Cardiac muscle cell (in vitro differentiated cells and primary cell): ENCODE measurements around the gene MUC6. TPM values are rescaled to one million over a fixed set of nuclear protein-coding genes. Genes with fewer than 3 reads are reported as not detected.
"Not testable (repeated sequence)": the region's sequence is repeated elsewhere in the genome, so short reads cannot be mapped to it uniquely, and the experiment has no call there.

Source experiments
- DNase-seq, 2 donors: peaks; one replicate each; pipeline versions ENCODE4 v3.0.0 to v3.0.0-alpha.2; 2010 to 2017; ENCODE audit warnings: low read depth in 1 of 2, low spot score in 1 of 2
- H3K27ac ChIP-seq: fragments of 200-600 bp; sonication (generic); 2 replicates; pipeline ENCODE4 v1.5.1; 2016
- H3K27me3 ChIP-seq: fragments of 200-600 bp; sonication (generic); 2 replicates; pipeline ENCODE4 v1.6.0; 2016; ENCODE audit warnings: control low read depth
- H3K36me3 ChIP-seq: fragments of 200-600 bp; sonication (generic); 2 replicates; pipeline ENCODE4 v1.5.1; 2016; ENCODE audit warnings: control low read depth
- H3K4me1 ChIP-seq: fragments of 200-600 bp; sonication (generic); 2 replicates; pipeline ENCODE4 v1.8.1; 2017; ENCODE audit warnings: low read depth, mild to moderate bottlenecking, mixed run types
- H3K4me3 ChIP-seq: fragments of 200-600 bp; sonication (generic); 2 replicates; pipeline ENCODE4 v1.5.1; 2016; ENCODE audit warnings: mild to moderate bottlenecking
- H3K9me3 ChIP-seq: fragments of 200-600 bp; sonication (generic); 2 replicates; pipeline ENCODE4 v1.5.1; 2017; ENCODE audit warnings: low read depth, mild to moderate bottlenecking, control low read depth
- polyA plus RNA-seq: library from polyadenylated mRNA; unstranded; fragments of >200 nt; fragmentation: Nextera tagmentation; extraction: Ambion mirVana; gene quantifications from 2 replicates; pipeline ENCODE4 v1.2.1, GENCODE V29; 2016
- total RNA-seq: library from RNA; depleted of rRNA; stranded (reverse); fragments of >200 nt; gene quantifications from 2 replicates; pipeline ENCODE4 v1.2.3, GENCODE V29; 2016
- TF ChIP-seq, protein P1 (sequence below): IDR thresholded peaks from 2 replicates; pipeline ENCODE4 v1.5.1; 2012; ENCODE audit warnings: low read depth, mild to moderate bottlenecking, low read length

MUC6 gene
- total and polyA plus RNA-seq, 2 experiments from 2014 or later, result not detected

DNA sequence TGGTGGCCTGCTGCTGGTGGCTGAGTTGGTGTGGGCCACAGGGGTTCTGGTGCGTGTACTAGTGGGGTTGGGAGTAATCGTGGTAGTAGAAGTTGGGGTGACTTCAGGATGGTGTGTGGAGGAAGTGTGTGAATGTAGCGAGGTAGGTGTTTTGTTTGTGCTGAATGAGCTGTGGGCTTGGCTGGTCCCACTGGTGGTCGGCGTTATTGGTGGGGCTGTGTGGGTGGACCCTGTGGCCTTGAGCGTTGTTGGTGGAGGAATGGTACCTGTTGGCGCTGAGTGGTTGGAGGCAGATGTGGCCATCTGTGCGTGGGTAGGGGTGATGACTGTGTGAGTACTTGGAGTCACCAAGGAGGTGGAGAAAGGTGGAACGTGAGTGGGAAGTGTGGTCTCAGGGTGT is 18.4 kb downstream of the MUC6 start:
- H3K27ac ChIP-seq, result no peak overlapping the region
- TF ChIP-seq, protein P1, sequence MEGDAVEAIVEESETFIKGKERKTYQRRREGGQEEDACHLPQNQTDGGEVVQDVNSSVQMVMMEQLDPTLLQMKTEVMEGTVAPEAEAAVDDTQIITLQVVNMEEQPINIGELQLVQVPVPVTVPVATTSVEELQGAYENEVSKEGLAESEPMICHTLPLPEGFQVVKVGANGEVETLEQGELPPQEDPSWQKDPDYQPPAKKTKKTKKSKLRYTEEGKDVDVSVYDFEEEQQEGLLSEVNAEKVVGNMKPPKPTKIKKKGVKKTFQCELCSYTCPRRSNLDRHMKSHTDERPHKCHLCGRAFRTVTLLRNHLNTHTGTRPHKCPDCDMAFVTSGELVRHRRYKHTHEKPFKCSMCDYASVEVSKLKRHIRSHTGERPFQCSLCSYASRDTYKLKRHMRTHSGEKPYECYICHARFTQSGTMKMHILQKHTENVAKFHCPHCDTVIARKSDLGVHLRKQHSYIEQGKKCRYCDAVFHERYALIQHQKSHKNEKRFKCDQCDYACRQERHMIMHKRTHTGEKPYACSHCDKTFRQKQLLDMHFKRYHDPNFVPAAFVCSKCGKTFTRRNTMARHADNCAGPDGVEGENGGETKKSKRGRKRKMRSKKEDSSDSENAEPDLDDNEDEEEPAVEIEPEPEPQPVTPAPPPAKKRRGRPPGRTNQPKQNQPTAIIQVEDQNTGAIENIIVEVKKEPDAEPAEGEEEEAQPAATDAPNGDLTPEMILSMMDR, result no peak
- H3K4me1 ChIP-seq, result no peaks in the 10 kb centered on the region
- H3K9me3 ChIP-seq, result no peaks in the 10 kb centered on the region
- H3K27me3 ChIP-seq, result no peaks in the 10 kb centered on the region
- no peak overlapping the region for H3K4me3 ChIP-seq
- no peaks in the 10 kb centered on the region for H3K36me3 ChIP-seq
- DNase-seq, result no peak

- no peaks in the 10 kb centered on the region for H3K9me3 ChIP-seq
- H3K4me1 ChIP-seq, result no peaks in the 10 kb centered on the region
- TF ChIP-seq, protein P1, result no peak
- H3K27me3 ChIP-seq, result no peaks in the 10 kb centered on the region
- H3K4me3 ChIP-seq, result no peak overlapping the region
- no peaks in the 10 kb centered on the region for H3K36me3 ChIP-seq
- DNase-seq, result no peak
- no peak overlapping the region for H3K27ac ChIP-seq
Observed at GRCh38 chr11:1017269-1018005, 19.1 kb downstream of the MUC6 start.

GRCh38 chr11:1016610-1017126 is 19.9 kb downstream of the MUC6 start:
- H3K4me1 ChIP-seq, H3K36me3 ChIP-seq, H3K27me3 ChIP-seq, DNase-seq, H3K9me3 ChIP-seq, H3K4me3 ChIP-seq, H3K27ac ChIP-seq: not testable (repeated sequence)

DNA sequence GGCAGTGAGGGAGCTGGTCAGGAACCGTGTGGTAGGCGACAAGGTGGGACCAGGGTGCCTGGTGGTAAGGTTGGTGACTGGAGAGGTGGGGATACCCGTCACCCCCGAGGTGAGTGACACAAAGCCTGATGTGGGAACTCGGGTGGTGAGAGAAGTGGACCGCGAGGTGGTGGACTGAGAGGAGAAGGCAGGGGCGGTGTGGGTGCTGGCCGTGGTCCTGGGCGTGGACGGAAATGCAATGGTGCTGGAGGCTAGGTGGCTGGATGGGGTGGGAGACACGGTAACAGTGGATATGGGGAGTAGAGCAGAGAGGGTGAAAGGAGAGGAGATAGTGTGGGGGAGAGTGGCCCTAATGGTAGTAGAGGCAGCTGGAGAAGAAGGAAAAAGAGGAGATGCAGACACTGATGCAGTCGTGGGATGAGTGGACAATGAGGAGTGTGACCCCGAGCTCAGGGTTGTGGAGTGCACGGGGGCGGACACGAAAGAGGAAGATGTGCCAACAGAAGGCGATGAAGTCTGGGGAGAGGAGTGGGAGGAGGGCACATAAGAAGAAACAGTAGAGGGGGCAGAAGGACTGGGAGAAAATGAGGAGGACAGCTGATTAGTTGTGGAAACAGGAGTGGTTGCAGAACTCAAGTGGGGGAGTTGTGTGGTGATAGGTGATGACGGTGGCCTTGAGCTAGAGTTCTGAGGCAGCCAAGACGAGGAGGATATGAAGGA is 20.5 kb downstream of the MUC6 start:
- TF ChIP-seq, protein P1, result no peak
- H3K4me1 ChIP-seq, result no peaks in the 10 kb centered on the region
- H3K4me3 ChIP-seq, result no peak overlapping the region
- no peaks in the 10 kb centered on the region for H3K9me3 ChIP-seq
- peaks cover 3% of the 10 kb centered on the region for H3K36me3 ChIP-seq
- no peaks in the 10 kb centered on the region for H3K27me3 ChIP-seq
- no peak overlapping the region for H3K27ac ChIP-seq
- no peak for DNase-seq

DNA sequence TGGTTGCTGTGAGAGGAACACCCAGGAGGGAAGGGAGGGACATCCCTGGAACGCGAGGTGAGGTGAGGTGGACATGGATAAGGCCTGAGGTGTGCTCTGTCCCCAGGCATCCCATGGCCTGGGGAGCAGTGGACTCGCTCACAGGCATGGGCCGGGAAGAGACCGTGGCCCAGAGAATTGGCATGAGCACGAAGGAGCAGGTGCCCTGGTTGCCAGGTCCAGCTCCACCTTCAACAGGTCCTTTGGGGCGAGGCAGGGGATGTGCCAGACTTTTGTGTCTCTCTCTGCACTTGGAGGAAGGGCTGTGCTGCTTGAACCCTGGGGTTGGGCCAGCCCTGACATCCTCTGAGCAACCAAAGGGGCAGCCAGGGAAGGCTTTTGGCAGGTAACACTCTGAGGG is 21.5 kb downstream of the MUC6 start:
- Histone ChIP-seq H3K27me3 (no peaks in the 10 kb centered on the region), H3K27ac (no peak overlapping the region), H3K36me3 (peaks cover 12% of the 10 kb centered on the region), H3K9me3 (no peaks in the 10 kb centered on the region), H3K4me1 (no peaks in the 10 kb centered on the region), H3K4me3 (no peak overlapping the region)
- TF ChIP-seq, protein P1, result no peak
- DNase-seq, result no peak

DNA sequence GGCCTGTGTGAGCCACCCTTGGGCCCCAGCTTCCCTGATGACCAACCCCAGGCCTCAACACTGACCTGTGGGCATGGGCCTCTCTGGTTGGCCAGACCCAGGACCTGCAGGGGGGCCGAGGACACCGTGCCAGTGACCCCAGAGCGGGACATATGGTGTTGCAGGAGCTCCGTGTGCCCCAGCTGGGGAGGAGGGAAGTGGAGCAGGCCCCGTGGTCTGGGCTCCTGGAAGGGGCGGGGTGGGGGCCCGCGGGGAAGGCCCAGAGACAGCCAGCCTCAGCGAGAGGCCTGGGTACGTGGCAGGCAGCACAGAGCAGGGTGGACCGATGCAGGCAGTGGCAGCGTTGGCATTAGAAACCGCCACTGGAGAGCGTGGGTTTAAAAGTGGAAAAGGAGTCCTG is 22.2 kb downstream of the MUC6 start:
- H3K27ac ChIP-seq, result no peak overlapping the region
- H3K36me3 ChIP-seq, result peaks cover 15% of the 10 kb centered on the region
- TF ChIP-seq, protein P1, result no peak
- no peak overlapping the region for H3K4me3 ChIP-seq
- no peaks in the 10 kb centered on the region for H3K27me3 ChIP-seq
- DNase-seq, result no peak
- H3K4me1 ChIP-seq, result no peaks in the 10 kb centered on the region
- no peaks in the 10 kb centered on the region for H3K9me3 ChIP-seq
